IMR-90 (cell line): ENCODE data around the gene B4GALT5. TPM values are rescaled to one million over a fixed set of nuclear protein-coding genes. Genes with fewer than 3 reads are reported as not detected.

Experiments
- ATAC-seq: fragments of 200-7000 bp; cut with Tn5 transposase; 2 replicates; pipeline ENCODE4 v1.9.1; 2020; ENCODE audit warnings: low read depth, mild to moderate bottlenecking, moderate library complexity
- BruUV-seq: library from RNA; stranded (reverse); fragments of 400-500 nt; replicated peaks from 2 replicates; lab custom pipeline; 2021; lab: Mats Ljungman, UMichigan
- CTCF ChIA-PET: fragments of 300-600 bp; formaldehyde crosslinking; extraction: SDS; loops from one replicate; lab custom pipeline; 2021; ENCODE audit warnings: antibody characterized with exemption; lab: Yijun Ruan, JAX
- POLR2A ChIA-PET: fragments of 300-600 bp; sonication (Branson Sonifier 250); formaldehyde crosslinking; loops from one replicate; lab custom pipeline; 2022; ENCODE audit warnings: antibody characterized with exemption; ENCODE audit not compliant: unreplicated experiment; lab: Charles Lee
- DNase-seq: peaks from one replicate; pipeline ENCODE4 v3.0.0; 2013
- H2AFZ ChIP-seq: replicated peaks from 2 replicates; pipeline ENCODE3; 2013; ENCODE audit warnings: low read length, mild to moderate bottlenecking; ENCODE audit not compliant: poor library complexity
- H2AK5ac ChIP-seq: 2 replicates; pipeline ENCODE4 v1.6.1; 2013; ENCODE audit warnings: low read depth, low read length, inconsistent platforms
- H2AK9ac ChIP-seq: replicated peaks from 2 replicates; pipeline ENCODE3; 2013; ENCODE audit warnings: mild to moderate bottlenecking, low read depth, low read length, moderate library complexity; ENCODE audit not compliant: poor library complexity
- H2BK120ac ChIP-seq: 2 replicates; pipeline ENCODE4 v1.6.1; 2013; ENCODE audit warnings: low read depth, low read length, inconsistent platforms
- H2BK15ac ChIP-seq: 3 replicates; pipeline ENCODE4 v1.6.1; 2013; ENCODE audit warnings: low read depth, low read length, inconsistent platforms
- H2BK20ac ChIP-seq: 2 replicates; pipeline ENCODE4 v1.6.1; 2013; ENCODE audit warnings: low read depth, mild to moderate bottlenecking, inconsistent platforms, low read length, moderate library complexity
- H2BK5ac ChIP-seq: 2 replicates; pipeline ENCODE4 v1.6.1; 2013; ENCODE audit warnings: mild to moderate bottlenecking, low read depth, low read length, inconsistent platforms; ENCODE audit not compliant: poor library complexity, severe bottlenecking
- H3K14ac ChIP-seq: replicated peaks from 2 replicates; pipeline ENCODE4 v1.6.1; 2013; ENCODE audit warnings: low read depth, low read length, inconsistent platforms
- H3K18ac ChIP-seq: 2 replicates; pipeline ENCODE4 v1.6.1; 2013; ENCODE audit warnings: low read depth, low read length, control low read depth
- H3K23ac ChIP-seq: 2 replicates; pipeline ENCODE4 v1.6.1; 2013; ENCODE audit warnings: low read depth, low read length, inconsistent platforms
- H3K27ac ChIP-seq: 2 replicates; pipeline ENCODE4 v1.5.1; 2013; ENCODE audit warnings: mild to moderate bottlenecking, control low read depth, low read length; ENCODE audit not compliant: insufficient read depth
- H3K27me3 ChIP-seq: 2 replicates; pipeline ENCODE4 v1.6.1; 2013; ENCODE audit warnings: low read length; ENCODE audit not compliant: control insufficient read depth, insufficient read depth
- H3K36me3 ChIP-seq: 2 replicates; pipeline ENCODE4 v1.6.1; 2013; ENCODE audit warnings: low read length, mixed read lengths; ENCODE audit not compliant: control insufficient read depth, insufficient read depth
- H3K4ac ChIP-seq: 2 replicates; pipeline ENCODE4 v1.6.1; 2013; ENCODE audit warnings: low read depth, low read length, inconsistent platforms
- H3K4me1 ChIP-seq: 2 replicates; pipeline ENCODE4 v1.6.1; 2013; ENCODE audit warnings: low read length, mixed read lengths; ENCODE audit not compliant: control insufficient read depth, insufficient read depth
- H3K4me2 ChIP-seq: 2 replicates; pipeline ENCODE4 v1.6.1; 2013; ENCODE audit warnings: low read depth, mild to moderate bottlenecking, control low read depth, low read length, moderate library complexity
- H3K4me3 ChIP-seq: 2 replicates; pipeline ENCODE4 v1.5.1; 2013; ENCODE audit warnings: low read depth, mild to moderate bottlenecking, control low read depth, low read length, moderate library complexity; ENCODE audit not compliant: insufficient read depth
- H3K56ac ChIP-seq: 2 replicates; pipeline ENCODE4 v1.6.1; 2013; ENCODE audit warnings: low read length, inconsistent platforms; ENCODE audit not compliant: insufficient read depth; ENCODE audit errors: extremely low read depth
- H3K79me1 ChIP-seq, 2 experiments: 2 replicates each; pipeline ENCODE4 v1.6.1; 2013; ENCODE audit warnings: low read length in 2 of 2, inconsistent platforms in 1 of 2, low read depth in 1 of 2
- H3K9ac ChIP-seq: 2 replicates; pipeline ENCODE4 v1.6.1; 2013; ENCODE audit warnings: low read depth, low read length, control low read depth
- H3K9me1 ChIP-seq: 2 replicates; pipeline ENCODE4 v1.6.1; 2013; ENCODE audit warnings: low read length, inconsistent platforms; ENCODE audit not compliant: insufficient read depth
- H3K9me3 ChIP-seq: 2 replicates; pipeline ENCODE4 v1.6.1; 2013; ENCODE audit warnings: low read length; ENCODE audit not compliant: control insufficient read depth, insufficient read depth
- H4K20me1 ChIP-seq: 2 replicates; pipeline ENCODE4 v1.6.1; 2013; ENCODE audit warnings: low read length, inconsistent platforms; ENCODE audit not compliant: insufficient read depth
- H4K5ac ChIP-seq: 2 replicates; pipeline ENCODE4 v1.6.1; 2013; ENCODE audit warnings: mild to moderate bottlenecking, low read depth, low read length, control low read depth
- H4K8ac ChIP-seq, 2 experiments: 2 replicates each; pipeline ENCODE4 v1.6.1; 2013; ENCODE audit warnings: low read depth in 2 of 2, low read length in 2 of 2, control low read depth in 1 of 2, inconsistent platforms in 1 of 2
- H4K91ac ChIP-seq: 2 replicates; pipeline ENCODE4 v1.6.1; 2013; ENCODE audit warnings: low read depth, low read length, inconsistent platforms; ENCODE audit not compliant: insufficient read depth
- CEBPB ChIP-seq: IDR thresholded peaks from 2 replicates; pipeline ENCODE4 v1.6.1; 2012; ENCODE audit warnings: low read depth, low read length, improper control_type of control experiment
- CHD1 ChIP-seq: IDR thresholded peaks from 2 replicates; pipeline ENCODE4 v1.6.1; 2012; ENCODE audit warnings: low read depth, low read length, improper control_type of control experiment
- CTCF ChIP-seq: conservative IDR thresholded peaks from 2 replicates; pipeline ENCODE4 v1.5.1; 2012; ENCODE audit warnings: mild to moderate bottlenecking, low read depth, low read length, improper control_type of control experiment
- ELK1 ChIP-seq: fragments of 150-350 bp; IDR thresholded peaks from 2 replicates; pipeline ENCODE4 v1.6.1; 2016; ENCODE audit warnings: low read depth, mild to moderate bottlenecking, low read length, moderate library complexity, borderline replicate concordance
- FOS ChIP-seq: fragments of 150-350 bp; IDR thresholded peaks from 2 replicates; pipeline ENCODE4 v1.6.1; 2016; ENCODE audit warnings: low read depth, low read length
- MAFK ChIP-seq: IDR thresholded peaks from 2 replicates; pipeline ENCODE4 v1.6.1; 2012; ENCODE audit warnings: low read depth, low read length, improper control_type of control experiment
- MAZ ChIP-seq: IDR thresholded peaks from 2 replicates; pipeline ENCODE4 v1.6.1; 2012; ENCODE audit warnings: low read depth, mild to moderate bottlenecking, low read length, improper control_type of control experiment, moderate library complexity, borderline replicate concordance
- MXI1 ChIP-seq: IDR thresholded peaks from 2 replicates; pipeline ENCODE4 v1.6.1; 2012; ENCODE audit warnings: low read depth, mild to moderate bottlenecking, low read length, moderate library complexity, borderline replicate concordance
- NFE2L2 ChIP-seq: fragments of 150-350 bp; IDR thresholded peaks from 2 replicates; pipeline ENCODE4 v1.6.1; 2016; ENCODE audit warnings: low read depth, mild to moderate bottlenecking, low read length
- POLR2A ChIP-seq: IDR thresholded peaks from 2 replicates; pipeline ENCODE4 v1.6.1; 2012; ENCODE audit warnings: mild to moderate bottlenecking, low read depth, low read length
- RAD21 ChIP-seq: IDR thresholded peaks from 2 replicates; pipeline ENCODE4 v1.6.1; 2012; ENCODE audit warnings: low read length, improper control_type of control experiment
- RCOR1 ChIP-seq: IDR thresholded peaks from 2 replicates; pipeline ENCODE4 v1.6.1; 2012; ENCODE audit warnings: mild to moderate bottlenecking, low read length, improper control_type of control experiment; ENCODE audit not compliant: insufficient replicate concordance
- RFX5 ChIP-seq: IDR thresholded peaks from 2 replicates; pipeline ENCODE4 v1.8.0; 2012; ENCODE audit warnings: low read depth, mild to moderate bottlenecking, low read length, moderate library complexity
- SMC3 ChIP-seq: fragments of 150-350 bp; IDR thresholded peaks from 2 replicates; pipeline ENCODE4 v1.6.1; 2016; ENCODE audit warnings: low read depth, mild to moderate bottlenecking, antibody characterized with exemption, low read length, moderate library complexity
- USF2 ChIP-seq: fragments of 150-350 bp; IDR thresholded peaks from 2 replicates; pipeline ENCODE4 v1.6.1; 2017; ENCODE audit warnings: mild to moderate bottlenecking, antibody characterized with exemption, low read length, low read depth
- WGBS, 2 experiments: methylation state at CpG; one replicate each; pipeline versions ENCODE4 v1.1.5 to v1.1.7; 2013; ENCODE audit warnings: missing lambda C conversion rate in 2 of 2; ENCODE audit not compliant: insufficient read length in 1 of 2; ENCODE audit errors: extremely low coverage in 2 of 2; 5-methylcytosine and 5-hydroxymethylcytosine counted together
- dilution Hi-C: fragments of 300-500 bp; cut with HindIII; formaldehyde crosslinking; loops from one replicate; pipeline ENCODE4 v1.14.3; 2018; ENCODE audit warnings: low sequenced_read_pairs; ENCODE audit not compliant: unreplicated experiment
- in situ Hi-C: fragments of 300-500 bp; cut with MboI; formaldehyde crosslinking; loops from 3 replicates; pipeline ENCODE4 v1.14.3; 2019; ENCODE audit warnings: low sequenced_read_pairs, inconsistent platforms, mixed read lengths
- intact Hi-C: fragments of 100-400 bp; cut with micrococcal nuclease; formaldehyde crosslinking; loops from 2 replicates; pipeline ENCODE4 v1.10.0; 2022
- polyA plus RNA-seq, 3 experiments: library from polyadenylated mRNA; depleted of rRNA; stranded (reverse); fragments of >200 nt; gene quantifications; 2 replicates each; pipeline ENCODE4 v1.2.3, GENCODE V29; 2012; ENCODE audit warnings: low replicate concordance in 1 of 3
- total RNA-seq: library from RNA; depleted of rRNA; stranded (reverse); fragments of >200 nt; gene quantifications from 2 replicates; pipeline ENCODE4 v1.2.3, GENCODE V29; 2012

B4GALT5 gene
- total and polyA plus RNA-seq, 2 of the 4 experiments (the other 2 are of a cell fraction), result 11.3 to 20.4 TPM

GRCh38 chr20:49704932-49705336, 8.7 kb downstream of the B4GALT5 start:
- H2BK15ac ChIP-seq, result no peak overlapping the region
- dilution Hi-C loops, result no loop called here
- H2AK5ac ChIP-seq, result no peak overlapping the region
- no peak overlapping the region for H2AK9ac ChIP-seq
- WGBS, 2 experiments, result no CpG with 5 or more reads among the region's 1 CpG
- no peak overlapping the region for H3K4me2 ChIP-seq
- H4K91ac ChIP-seq, result no peak overlapping the region
- no peak for DNase-seq
- H3K36me3 ChIP-seq, result no peaks in the 10 kb centered on the region
- no peak overlapping the region for H2AFZ ChIP-seq
- intact Hi-C loops, result no loop called here
- no peak overlapping the region for H4K5ac ChIP-seq
- no peak overlapping the region for H3K9ac ChIP-seq
- in situ Hi-C loops, result no loop called here
- no peak overlapping the region for H3K4me3 ChIP-seq
- H3K23ac ChIP-seq, result no peak overlapping the region
- H3K79me1 ChIP-seq, result peaks cover 13 to 72% of the 10 kb centered on the region in 2 experiments; a peak in 3 of 4 replicates
- no peak overlapping the region for H3K14ac ChIP-seq
- TF ChIP-seq MAFK (no peak), POLR2A (no peak), NFE2L2 (no peak), CTCF (no peak), RCOR1 (no peak), MAZ (no peak), MXI1 (no peak), SMC3 (no peak), CHD1 (no peak), ELK1 (no peak), CEBPB (no peak), FOS (no peak), RFX5 (no peak), USF2 (no peak), RAD21 (no peak)
- no peak for ATAC-seq
- H3K56ac ChIP-seq, result no peak overlapping the region
- H2BK5ac ChIP-seq, result no peak overlapping the region
- CTCF ChIA-PET, result no interaction called here
- H2BK20ac ChIP-seq, result no peak overlapping the region
- H3K18ac ChIP-seq, result no peak overlapping the region
- H4K8ac ChIP-seq, result no peak overlapping the region
- H2BK120ac ChIP-seq, result no peak overlapping the region
- H3K4ac ChIP-seq, result no peak overlapping the region
- no peaks in the 10 kb centered on the region for H3K9me3 ChIP-seq
- H3K27ac ChIP-seq, result no peak overlapping the region
- H3K4me1 ChIP-seq, result peaks cover 6% of the 10 kb centered on the region
- H3K27me3 ChIP-seq, result no peaks in the 10 kb centered on the region
- peaks cover 4% of the 10 kb centered on the region; the same call in 1 of the 2 replicates for H3K9me1 ChIP-seq
- H4K20me1 ChIP-seq, result peaks cover 73% of the 10 kb centered on the region
- POLR2A ChIA-PET, result no interaction called here
- BruUV-seq, result no TSS peak
